GM12874 (cell line): Measurements from ENCODE around the gene PRSS57.

Experiments used
- TF ChIP-seq, protein P1 (sequence below): IDR thresholded peaks from 2 replicates; pipeline ENCODE4 v1.5.1; 2011; ENCODE audit warnings: low read depth, mild to moderate bottlenecking, control low read depth, low read length, moderate library complexity; ENCODE audit not compliant: insufficient read depth

Gene PRSS57

DNA sequence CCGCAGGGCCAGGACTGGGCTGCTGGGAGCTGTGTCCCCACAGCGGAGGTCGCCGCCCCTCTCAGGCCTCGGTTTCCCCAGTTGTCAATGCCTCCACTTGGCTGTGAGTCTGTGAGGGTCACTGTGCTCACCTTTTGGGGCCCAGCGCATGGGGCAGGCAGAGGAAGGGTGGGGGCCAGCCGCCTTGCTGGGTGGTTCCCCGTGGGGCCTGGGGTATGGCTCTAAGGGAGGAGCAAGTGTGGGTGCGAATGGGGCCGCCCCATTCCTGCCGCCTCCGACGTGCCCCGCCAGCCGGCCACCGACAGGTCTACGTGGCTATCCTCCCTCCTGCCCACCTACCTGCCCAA, 56.4 kb downstream of the PRSS57 start:
- TF ChIP-seq, protein P1, sequence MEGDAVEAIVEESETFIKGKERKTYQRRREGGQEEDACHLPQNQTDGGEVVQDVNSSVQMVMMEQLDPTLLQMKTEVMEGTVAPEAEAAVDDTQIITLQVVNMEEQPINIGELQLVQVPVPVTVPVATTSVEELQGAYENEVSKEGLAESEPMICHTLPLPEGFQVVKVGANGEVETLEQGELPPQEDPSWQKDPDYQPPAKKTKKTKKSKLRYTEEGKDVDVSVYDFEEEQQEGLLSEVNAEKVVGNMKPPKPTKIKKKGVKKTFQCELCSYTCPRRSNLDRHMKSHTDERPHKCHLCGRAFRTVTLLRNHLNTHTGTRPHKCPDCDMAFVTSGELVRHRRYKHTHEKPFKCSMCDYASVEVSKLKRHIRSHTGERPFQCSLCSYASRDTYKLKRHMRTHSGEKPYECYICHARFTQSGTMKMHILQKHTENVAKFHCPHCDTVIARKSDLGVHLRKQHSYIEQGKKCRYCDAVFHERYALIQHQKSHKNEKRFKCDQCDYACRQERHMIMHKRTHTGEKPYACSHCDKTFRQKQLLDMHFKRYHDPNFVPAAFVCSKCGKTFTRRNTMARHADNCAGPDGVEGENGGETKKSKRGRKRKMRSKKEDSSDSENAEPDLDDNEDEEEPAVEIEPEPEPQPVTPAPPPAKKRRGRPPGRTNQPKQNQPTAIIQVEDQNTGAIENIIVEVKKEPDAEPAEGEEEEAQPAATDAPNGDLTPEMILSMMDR = no peak
